ENCODE results near the gene PTDSS2.

- TF ChIP-seq, protein P1, sequence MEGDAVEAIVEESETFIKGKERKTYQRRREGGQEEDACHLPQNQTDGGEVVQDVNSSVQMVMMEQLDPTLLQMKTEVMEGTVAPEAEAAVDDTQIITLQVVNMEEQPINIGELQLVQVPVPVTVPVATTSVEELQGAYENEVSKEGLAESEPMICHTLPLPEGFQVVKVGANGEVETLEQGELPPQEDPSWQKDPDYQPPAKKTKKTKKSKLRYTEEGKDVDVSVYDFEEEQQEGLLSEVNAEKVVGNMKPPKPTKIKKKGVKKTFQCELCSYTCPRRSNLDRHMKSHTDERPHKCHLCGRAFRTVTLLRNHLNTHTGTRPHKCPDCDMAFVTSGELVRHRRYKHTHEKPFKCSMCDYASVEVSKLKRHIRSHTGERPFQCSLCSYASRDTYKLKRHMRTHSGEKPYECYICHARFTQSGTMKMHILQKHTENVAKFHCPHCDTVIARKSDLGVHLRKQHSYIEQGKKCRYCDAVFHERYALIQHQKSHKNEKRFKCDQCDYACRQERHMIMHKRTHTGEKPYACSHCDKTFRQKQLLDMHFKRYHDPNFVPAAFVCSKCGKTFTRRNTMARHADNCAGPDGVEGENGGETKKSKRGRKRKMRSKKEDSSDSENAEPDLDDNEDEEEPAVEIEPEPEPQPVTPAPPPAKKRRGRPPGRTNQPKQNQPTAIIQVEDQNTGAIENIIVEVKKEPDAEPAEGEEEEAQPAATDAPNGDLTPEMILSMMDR (IDR thresholded peaks at IDR 0.05), result no peak
- TF ChIP-seq POLR2AphosphoS5 (IDR thresholded peaks at IDR 0.05), result no peak
These were observed 27.1 kb downstream of the PTDSS2 start for GRCh38 chr11:477052-477715.

Data from suprapubic skin (tissue), 3 donors.